Tibial nerve (tissue), 3 donors: ENCODE measurements around the gene RANBP9.

Source experiments
- POLR2A ChIP-seq, 2 donors: fragments of 450-650 bp; IDR thresholded peaks; one replicate each; pipeline ENCODE4 v1.6.1; 2017; ENCODE audit warnings: antibody characterized with exemption in 2 of 2, mild to moderate bottlenecking in 2 of 2, moderate library complexity in 2 of 2
- TF ChIP-seq, protein P1 (sequence below), 5 experiments: fragments of 200-600 bp in 3 of 5; fragments of 450-650 bp in 2 of 5; sonication (generic) in 3 of 5; IDR thresholded peaks; one replicate each; pipeline ENCODE4 v1.5.1; 2016 to 2019; ENCODE audit warnings: antibody characterized with exemption in 5 of 5, mild to moderate bottlenecking in 3 of 5, moderate library complexity in 2 of 5

DNA sequence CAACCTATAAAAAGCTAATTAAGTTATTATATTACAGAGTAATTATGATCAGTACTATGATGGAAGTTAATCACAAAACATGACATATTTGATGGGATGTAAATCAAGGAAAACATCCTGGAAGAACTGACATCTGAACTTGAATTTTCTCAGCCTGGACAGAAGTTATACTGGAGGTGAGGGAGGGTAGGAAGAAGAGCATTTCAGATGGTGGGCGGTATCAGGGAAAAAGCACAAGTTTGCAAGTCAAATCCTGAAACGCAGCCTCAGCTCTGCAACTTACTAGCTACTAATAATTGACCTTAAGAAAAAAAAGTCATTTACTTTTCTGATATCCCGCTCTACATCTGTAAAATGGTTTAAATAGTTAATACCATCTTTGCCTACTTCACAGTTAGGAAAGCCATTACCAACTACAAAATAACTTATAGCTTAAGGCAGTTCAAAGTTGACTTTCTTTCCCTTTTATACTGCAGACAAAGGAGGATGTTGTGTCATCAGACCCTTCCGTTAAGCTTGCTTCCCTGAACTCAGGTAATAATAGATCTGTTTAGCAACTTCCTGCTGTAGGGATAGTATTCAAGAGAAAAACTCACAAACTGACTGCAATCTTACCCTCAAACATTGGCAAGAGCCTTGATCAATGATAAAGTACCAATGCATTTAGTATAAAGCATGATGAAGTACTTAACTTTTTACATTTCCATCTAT lies 75.5 kb downstream of the RANBP9 start:
- TF ChIP-seq, protein P1, sequence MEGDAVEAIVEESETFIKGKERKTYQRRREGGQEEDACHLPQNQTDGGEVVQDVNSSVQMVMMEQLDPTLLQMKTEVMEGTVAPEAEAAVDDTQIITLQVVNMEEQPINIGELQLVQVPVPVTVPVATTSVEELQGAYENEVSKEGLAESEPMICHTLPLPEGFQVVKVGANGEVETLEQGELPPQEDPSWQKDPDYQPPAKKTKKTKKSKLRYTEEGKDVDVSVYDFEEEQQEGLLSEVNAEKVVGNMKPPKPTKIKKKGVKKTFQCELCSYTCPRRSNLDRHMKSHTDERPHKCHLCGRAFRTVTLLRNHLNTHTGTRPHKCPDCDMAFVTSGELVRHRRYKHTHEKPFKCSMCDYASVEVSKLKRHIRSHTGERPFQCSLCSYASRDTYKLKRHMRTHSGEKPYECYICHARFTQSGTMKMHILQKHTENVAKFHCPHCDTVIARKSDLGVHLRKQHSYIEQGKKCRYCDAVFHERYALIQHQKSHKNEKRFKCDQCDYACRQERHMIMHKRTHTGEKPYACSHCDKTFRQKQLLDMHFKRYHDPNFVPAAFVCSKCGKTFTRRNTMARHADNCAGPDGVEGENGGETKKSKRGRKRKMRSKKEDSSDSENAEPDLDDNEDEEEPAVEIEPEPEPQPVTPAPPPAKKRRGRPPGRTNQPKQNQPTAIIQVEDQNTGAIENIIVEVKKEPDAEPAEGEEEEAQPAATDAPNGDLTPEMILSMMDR (IDR thresholded peaks at IDR 0.05) = no peak
- no peak for TF ChIP-seq POLR2A (IDR thresholded peaks at IDR 0.05)
